ENCODE data around the gene COG5. TPM values are rescaled to one million over a fixed set of nuclear protein-coding genes. Genes with fewer than 3 reads are reported as not detected.
A peak's percentile ranks its signal among the peaks of the same experiment; 100 is the strongest.

The COG5 gene
- total and polyA plus RNA-seq, 9 of the 15 experiments (the other 6 are each of a cell fraction or from before 2014, with no cell fraction given): 15.3 to 75.1 (median 56.4) TPM

DNA sequence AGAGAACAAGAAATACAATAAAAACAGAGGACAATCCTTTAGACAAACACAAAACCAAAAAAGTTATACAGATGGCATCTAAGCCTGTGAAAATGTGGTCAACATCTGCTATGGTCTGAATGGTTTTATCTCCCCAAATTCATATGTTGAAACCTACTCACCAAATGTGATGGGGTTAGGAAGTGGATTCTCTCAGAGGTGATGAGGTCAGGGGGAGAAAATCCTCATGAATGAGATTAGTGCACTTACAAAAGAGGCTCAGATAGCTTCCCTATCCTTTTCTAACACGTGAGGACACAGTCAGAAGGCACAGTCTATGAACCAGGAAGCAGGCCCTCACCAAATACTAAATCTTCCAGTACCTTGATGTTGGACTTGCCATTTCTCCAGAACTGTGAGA lies 241.7 kb downstream of the COG5 start:
- Histone ChIP-seq H3K79me2 (ENCODE audit: control insufficient read depth, insufficient read depth, low read length) (no peaks in the 10 kb centered on the region), H3K4me1 (replicated peaks in 1 of 2; ENCODE audit: control insufficient read depth in 2 of 2, insufficient read depth in 2 of 2, low read length in 2 of 2) (peaks cover 13 to 30% of the 10 kb centered on the region in 2 experiments), H3K9me3 (replicated peaks; ENCODE audit: control insufficient read depth, insufficient read depth, low read depth, low read length) (no peaks in the 10 kb centered on the region), H3K9me1 (ENCODE audit: control insufficient read depth, insufficient read depth, low read length) (no peaks in the 10 kb centered on the region), H3K4me2 (ENCODE audit: insufficient read depth, low read length) (no peak overlapping the region), H3K4me3 (no peak overlapping the region), H3K9ac (ENCODE audit: insufficient read depth in 1 of 2, low read depth in 2 of 2, low read length in 2 of 2) (no peak overlapping the region), H3K36me3 (ENCODE audit: control insufficient read depth, insufficient read depth, low read length) (peaks cover 4% of the 10 kb centered on the region; the same call in 2 of the 3 replicates), H3K27me3 (ENCODE audit: control insufficient read depth in 2 of 2, insufficient read depth in 2 of 2, low read length in 2 of 2) (no peaks in the 10 kb centered on the region), H3K27ac (ENCODE audit: extremely low read depth, low read depth, low read length) (peak overlapping the region; percentile 30; the same call in 1 of the 3 replicates), H4K20me1 (replicated peaks; ENCODE audit: control insufficient read depth, insufficient read depth, low read length) (no peaks in the 10 kb centered on the region), H2AFZ (ENCODE audit: low read depth, low read length) (no peak overlapping the region)
- intact Hi-C loops (cut with micrococcal nuclease) (no loop called here), in situ Hi-C loops (cut with MboI) (no loop called here)
- CTCF ChIA-PET (ENCODE audit: low intra/inter-chr PET ratio): no interaction called here
- no TSS peak for BruUV-seq (replicated peaks)
- FAIRE-seq: peak; percentile 61
- 0% methylated on average over 1 of the region's 1 CpG for WGBS (ENCODE audit: insufficient coverage, low coverage, missing lambda C conversion rate)
- peak in 3 of 4 experiments; percentile 20 to 80 (median 56) for DNase-seq (ENCODE audit: extremely low read depth in 1 of 4, low spot score in 3 of 4)
- POLR2A ChIA-PET: no interaction called here
- peak; percentile 58 for ATAC-seq
- TF ChIP-seq SIX5 (IDR thresholded peaks at IDR 0.05; ENCODE audit: borderline replicate concordance in 1 of 2, insufficient read depth in 1 of 2, low read depth in 1 of 2, low read length in 2 of 2) (no peak), TSC22D4 (tag; IDR thresholded peaks at IDR 0.05) (no peak), NFXL1 (CRISPR knock-in tag; IDR thresholded peaks at IDR 0.05) (no peak), KLF16 (IDR thresholded peaks at IDR 0.05) (peak; percentile 64; the same call in 1 of the 2 replicates), KDM5B (IDR thresholded peaks at IDR 0.05; ENCODE audit: insufficient replicate concordance, low read depth, low read length) (no peak), ZNF311 (CRISPR knock-in tag; IDR thresholded peaks at IDR 0.05) (no peak), ATF7 (IDR thresholded peaks at IDR 0.05) (peak; percentile 80), CHD2 (IDR thresholded peaks at IDR 0.05; ENCODE audit: low read depth, low read length) (no peak), ESRRB (CRISPR knock-in tag; IDR thresholded peaks at IDR 0.05; ENCODE audit: borderline replicate concordance) (no peak), PHTF2 (CRISPR knock-in tag; IDR thresholded peaks at IDR 0.05) (no peak), EZH2 (IDR thresholded peaks at IDR 0.05; ENCODE audit: borderline replicate concordance, low read depth, low read length) (no peak), LCOR (CRISPR knock-in tag; IDR thresholded peaks at IDR 0.05) (peak; percentile 71), KDM1A (IDR thresholded peaks at IDR 0.05) (peak; percentile 91 to 93)
- TF ChIP-seq, protein P1, sequence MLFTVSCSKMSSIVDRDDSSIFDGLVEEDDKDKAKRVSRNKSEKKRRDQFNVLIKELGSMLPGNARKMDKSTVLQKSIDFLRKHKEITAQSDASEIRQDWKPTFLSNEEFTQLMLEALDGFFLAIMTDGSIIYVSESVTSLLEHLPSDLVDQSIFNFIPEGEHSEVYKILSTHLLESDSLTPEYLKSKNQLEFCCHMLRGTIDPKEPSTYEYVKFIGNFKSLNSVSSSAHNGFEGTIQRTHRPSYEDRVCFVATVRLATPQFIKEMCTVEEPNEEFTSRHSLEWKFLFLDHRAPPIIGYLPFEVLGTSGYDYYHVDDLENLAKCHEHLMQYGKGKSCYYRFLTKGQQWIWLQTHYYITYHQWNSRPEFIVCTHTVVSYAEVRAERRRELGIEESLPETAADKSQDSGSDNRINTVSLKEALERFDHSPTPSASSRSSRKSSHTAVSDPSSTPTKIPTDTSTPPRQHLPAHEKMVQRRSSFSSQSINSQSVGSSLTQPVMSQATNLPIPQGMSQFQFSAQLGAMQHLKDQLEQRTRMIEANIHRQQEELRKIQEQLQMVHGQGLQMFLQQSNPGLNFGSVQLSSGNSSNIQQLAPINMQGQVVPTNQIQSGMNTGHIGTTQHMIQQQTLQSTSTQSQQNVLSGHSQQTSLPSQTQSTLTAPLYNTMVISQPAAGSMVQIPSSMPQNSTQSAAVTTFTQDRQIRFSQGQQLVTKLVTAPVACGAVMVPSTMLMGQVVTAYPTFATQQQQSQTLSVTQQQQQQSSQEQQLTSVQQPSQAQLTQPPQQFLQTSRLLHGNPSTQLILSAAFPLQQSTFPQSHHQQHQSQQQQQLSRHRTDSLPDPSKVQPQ (CRISPR knock-in tag; IDR thresholded peaks at IDR 0.05; ENCODE audit: borderline replicate concordance): no peak
- TF ChIP-seq, protein P2, sequence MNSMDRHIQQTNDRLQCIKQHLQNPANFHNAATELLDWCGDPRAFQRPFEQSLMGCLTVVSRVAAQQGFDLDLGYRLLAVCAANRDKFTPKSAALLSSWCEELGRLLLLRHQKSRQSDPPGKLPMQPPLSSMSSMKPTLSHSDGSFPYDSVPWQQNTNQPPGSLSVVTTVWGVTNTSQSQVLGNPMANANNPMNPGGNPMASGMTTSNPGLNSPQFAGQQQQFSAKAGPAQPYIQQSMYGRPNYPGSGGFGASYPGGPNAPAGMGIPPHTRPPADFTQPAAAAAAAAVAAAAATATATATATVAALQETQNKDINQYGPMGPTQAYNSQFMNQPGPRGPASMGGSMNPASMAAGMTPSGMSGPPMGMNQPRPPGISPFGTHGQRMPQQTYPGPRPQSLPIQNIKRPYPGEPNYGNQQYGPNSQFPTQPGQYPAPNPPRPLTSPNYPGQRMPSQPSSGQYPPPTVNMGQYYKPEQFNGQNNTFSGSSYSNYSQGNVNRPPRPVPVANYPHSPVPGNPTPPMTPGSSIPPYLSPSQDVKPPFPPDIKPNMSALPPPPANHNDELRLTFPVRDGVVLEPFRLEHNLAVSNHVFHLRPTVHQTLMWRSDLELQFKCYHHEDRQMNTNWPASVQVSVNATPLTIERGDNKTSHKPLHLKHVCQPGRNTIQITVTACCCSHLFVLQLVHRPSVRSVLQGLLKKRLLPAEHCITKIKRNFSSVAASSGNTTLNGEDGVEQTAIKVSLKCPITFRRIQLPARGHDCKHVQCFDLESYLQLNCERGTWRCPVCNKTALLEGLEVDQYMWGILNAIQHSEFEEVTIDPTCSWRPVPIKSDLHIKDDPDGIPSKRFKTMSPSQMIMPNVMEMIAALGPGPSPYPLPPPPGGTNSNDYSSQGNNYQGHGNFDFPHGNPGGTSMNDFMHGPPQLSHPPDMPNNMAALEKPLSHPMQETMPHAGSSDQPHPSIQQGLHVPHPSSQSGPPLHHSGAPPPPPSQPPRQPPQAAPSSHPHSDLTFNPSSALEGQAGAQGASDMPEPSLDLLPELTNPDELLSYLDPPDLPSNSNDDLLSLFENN (IDR thresholded peaks at IDR 0.05; ENCODE audit: low read depth in 2 of 2, low read length in 2 of 2): peak in 1 of 2 experiments; percentile 37; a peak in 1 of 4 replicates
- TF ChIP-seq, protein P3, sequence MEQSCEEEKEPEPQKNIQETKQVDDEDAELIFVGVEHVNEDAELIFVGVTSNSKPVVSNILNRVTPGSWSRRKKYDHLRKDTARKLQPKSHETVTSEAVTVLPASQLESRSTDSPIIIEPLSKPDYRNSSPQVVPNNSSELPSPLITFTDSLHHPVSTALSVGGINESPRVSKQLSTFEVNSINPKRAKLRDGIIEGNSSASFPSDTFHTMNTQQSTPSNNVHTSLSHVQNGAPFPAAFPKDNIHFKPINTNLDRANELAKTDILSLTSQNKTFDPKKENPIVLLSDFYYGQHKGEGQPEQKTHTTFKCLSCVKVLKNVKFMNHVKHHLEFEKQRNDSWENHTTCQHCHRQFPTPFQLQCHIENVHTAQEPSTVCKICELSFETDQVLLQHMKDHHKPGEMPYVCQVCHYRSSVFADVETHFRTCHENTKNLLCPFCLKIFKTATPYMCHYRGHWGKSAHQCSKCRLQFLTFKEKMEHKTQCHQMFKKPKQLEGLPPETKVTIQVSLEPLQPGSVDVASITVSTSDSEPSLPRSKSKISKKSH (CRISPR knock-in tag; IDR thresholded peaks at IDR 0.05): no peak
